Sciatic nerve (tissue), 2 donors: ENCODE measurements around the gene CHRNA3. TPM values are rescaled to one million over a fixed set of nuclear protein-coding genes. Genes with fewer than 3 reads are reported as not detected.

ENCODE experiments used
- ATAC-seq: fragments of 200-7000 bp; cut with Tn5 transposase; one replicate; pipeline ENCODE4 v1.9.1; 2020; ENCODE audit warnings: mild to moderate bottlenecking, moderate library complexity
- DNase-seq: peaks from one replicate; pipeline ENCODE4 v3.0.0-alpha.2; 2020; ENCODE audit warnings: low spot score
- intact Hi-C: fragments of 100-400 bp; cut with DNase I; formaldehyde crosslinking; loops from one replicate; pipeline ENCODE4 v1.14.2; 2022
- total RNA-seq: library from RNA; stranded (reverse); fragmentation: NEBNext Ultra II Directional; extraction: Animal tissue kit (Norgen Biotek cat#: 25700); gene quantifications from one replicate; pipeline ENCODE4 v1.2.1, GENCODE V29; 2021
- donor health status: DM: no; HTN: no; CAD: no.
- donor health status: DM: no; HTN: no; CAD: no.

CHRNA3 gene
- total RNA-seq = not detected

GRCh38 chr15:78620527-78621421, at the start of gene CHRNA3:
Gene CHRNA3 (minus strand): TSS chr15:78620996. CDS start chr15:78620794, 202 bp downstream.
- ATAC-seq (no peak), DNase-seq (no peak)
- intact Hi-C loops = no loop called here

GRCh38 chr15:78668987-78669386, 48.2 kb upstream of the CHRNA3 start:
- DNase-seq = no peak
- ATAC-seq = no peak
- intact Hi-C loops = no loop called here

- DNase-seq (no peak), ATAC-seq (no peak)
- intact Hi-C loops = no loop called here
Measured at GRCh38 chr15:78667578-78668236, 46.9 kb upstream of the CHRNA3 start.

GRCh38 chr15:78666010-78666409, 45.2 kb upstream of the CHRNA3 start:
- intact Hi-C loops = no loop called here
- ATAC-seq = no peak
- DNase-seq = no peak

GRCh38 chr15:78663703-78664102, 42.9 kb upstream of the CHRNA3 start:
- DNase-seq (no peak), ATAC-seq (no peak)
- intact Hi-C loops = no loop called here

GRCh38 chr15:78662028-78662427, 41.2 kb upstream of the CHRNA3 start:
- DNase-seq = no peak
- intact Hi-C loops = no loop called here

GRCh38 chr15:78661001-78661400, 40.2 kb upstream of the CHRNA3 start:
- ATAC-seq (no peak), DNase-seq (no peak)
- intact Hi-C loops = no loop called here

More at GRCh38 chr15:78662028-78662427, 41.2 kb upstream of the CHRNA3 start:
- ATAC-seq = no peak

- no peak for DNase-seq
- no peak for ATAC-seq
- intact Hi-C loops = no loop called here
Measured at GRCh38 chr15:78660584-78660983, 39.8 kb upstream of the CHRNA3 start.

GRCh38 chr15:78658823-78659222, 38.0 kb upstream of the CHRNA3 start:
- ATAC-seq (no peak), DNase-seq (no peak)
- intact Hi-C loops = no loop called here

- intact Hi-C loops = no loop called here
- no peak for DNase-seq
- ATAC-seq = no peak
Measured at GRCh38 chr15:78654272-78654671, 33.5 kb upstream of the CHRNA3 start.

- ATAC-seq (no peak), DNase-seq (no peak)
- intact Hi-C loops = no loop called here
Measured at GRCh38 chr15:78651930-78652615, 31.3 kb upstream of the CHRNA3 start.

GRCh38 chr15:78651007-78651406, 30.2 kb upstream of the CHRNA3 start:
- no peak for DNase-seq
- ATAC-seq = no peak
- intact Hi-C loops = no loop called here

- ATAC-seq (no peak), DNase-seq (no peak)
- intact Hi-C loops = no loop called here
Measured at GRCh38 chr15:78650022-78650421, 29.2 kb upstream of the CHRNA3 start.

GRCh38 chr15:78645009-78645408, 24.2 kb upstream of the CHRNA3 start:
- intact Hi-C loops = no loop called here
- ATAC-seq (no peak), DNase-seq (no peak)

- ATAC-seq = no peak
Measured at GRCh38 chr15:78642331-78642730, 21.5 kb upstream of the CHRNA3 start.

GRCh38 chr15:78641749-78642275, 21.0 kb upstream of the CHRNA3 start:
- DNase-seq (no peak), ATAC-seq (no peak)
- intact Hi-C loops = no loop called here

More at GRCh38 chr15:78642331-78642730, 21.5 kb upstream of the CHRNA3 start:
- no peak for DNase-seq
- intact Hi-C loops = no loop called here

GRCh38 chr15:78641102-78641748, 20.4 kb upstream of the CHRNA3 start, which contains the start of gene CHRNB4:
Gene CHRNB4 (minus strand): TSS chr15:78641210. CDS start chr15:78641133, 77 bp downstream.
- no peak for DNase-seq
- ATAC-seq = peak; percentile 56
- intact Hi-C loops = no loop called here

GRCh38 chr15:78640527-78641101, 19.8 kb upstream of the CHRNA3 start:
- DNase-seq (no peak), ATAC-seq (peak; percentile 20)
- intact Hi-C loops = no loop called here
